SK-N-SH (cell line): Measurements from ENCODE around the gene STARD7.

Experiments used
- CTCF ChIP-seq: fragments of 200-600 bp; sonication (generic); IDR thresholded peaks from 2 replicates; pipeline ENCODE4 v1.6.1; 2017; ENCODE audit warnings: antibody characterized with exemption, mild to moderate bottlenecking, moderate library complexity
- EP300 ChIP-seq, 2 experiments: IDR thresholded peaks; 2 replicates each; pipeline versions ENCODE4 v1.4.0 to v1.6.1; 2012; ENCODE audit warnings: borderline replicate concordance in 1 of 2, low read depth in 1 of 2, low read length in 1 of 2
- MAX ChIP-seq: IDR thresholded peaks from 2 replicates; pipeline ENCODE4 v1.4.0; 2012; ENCODE audit warnings: low read depth
- POLR2AphosphoS5 ChIP-seq: IDR thresholded peaks from 2 replicates; pipeline ENCODE4 v1.6.1; 2012; ENCODE audit warnings: low read depth, low read length
- TAF1 ChIP-seq: IDR thresholded peaks from 2 replicates; pipeline ENCODE4 v1.6.1; 2012; ENCODE audit warnings: low read depth, mild to moderate bottlenecking, low read length, moderate library complexity, borderline replicate concordance
- TF ChIP-seq, protein P1 (sequence below): IDR thresholded peaks from 2 replicates; pipeline ENCODE4 v1.6.1; 2012; ENCODE audit warnings: mild to moderate bottlenecking, low read depth, low read length, moderate library complexity

DNA sequence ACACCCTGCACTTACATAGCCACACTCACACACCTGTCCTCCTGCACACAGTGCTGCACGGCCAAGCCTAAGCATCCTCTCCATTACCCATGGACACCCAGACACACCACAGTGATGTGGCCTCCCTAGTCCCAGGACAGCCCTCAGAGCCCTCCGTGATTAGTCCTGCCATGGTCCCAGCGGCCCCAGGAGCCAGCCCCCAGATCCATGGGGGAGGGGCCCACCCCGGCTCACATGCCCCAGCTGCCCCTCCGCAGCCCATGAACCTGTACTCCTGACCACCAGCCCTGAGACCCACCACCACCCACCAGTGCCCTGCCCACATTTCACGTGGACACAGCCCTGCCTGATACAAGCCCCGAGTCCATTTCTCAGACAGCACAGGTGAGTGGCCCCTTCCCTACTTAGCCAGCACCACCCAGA, 55.3 kb downstream of the STARD7 start:
- no peak for TF ChIP-seq CTCF
- TF ChIP-seq POLR2AphosphoS5, result no peak
- TF ChIP-seq, protein P1, sequence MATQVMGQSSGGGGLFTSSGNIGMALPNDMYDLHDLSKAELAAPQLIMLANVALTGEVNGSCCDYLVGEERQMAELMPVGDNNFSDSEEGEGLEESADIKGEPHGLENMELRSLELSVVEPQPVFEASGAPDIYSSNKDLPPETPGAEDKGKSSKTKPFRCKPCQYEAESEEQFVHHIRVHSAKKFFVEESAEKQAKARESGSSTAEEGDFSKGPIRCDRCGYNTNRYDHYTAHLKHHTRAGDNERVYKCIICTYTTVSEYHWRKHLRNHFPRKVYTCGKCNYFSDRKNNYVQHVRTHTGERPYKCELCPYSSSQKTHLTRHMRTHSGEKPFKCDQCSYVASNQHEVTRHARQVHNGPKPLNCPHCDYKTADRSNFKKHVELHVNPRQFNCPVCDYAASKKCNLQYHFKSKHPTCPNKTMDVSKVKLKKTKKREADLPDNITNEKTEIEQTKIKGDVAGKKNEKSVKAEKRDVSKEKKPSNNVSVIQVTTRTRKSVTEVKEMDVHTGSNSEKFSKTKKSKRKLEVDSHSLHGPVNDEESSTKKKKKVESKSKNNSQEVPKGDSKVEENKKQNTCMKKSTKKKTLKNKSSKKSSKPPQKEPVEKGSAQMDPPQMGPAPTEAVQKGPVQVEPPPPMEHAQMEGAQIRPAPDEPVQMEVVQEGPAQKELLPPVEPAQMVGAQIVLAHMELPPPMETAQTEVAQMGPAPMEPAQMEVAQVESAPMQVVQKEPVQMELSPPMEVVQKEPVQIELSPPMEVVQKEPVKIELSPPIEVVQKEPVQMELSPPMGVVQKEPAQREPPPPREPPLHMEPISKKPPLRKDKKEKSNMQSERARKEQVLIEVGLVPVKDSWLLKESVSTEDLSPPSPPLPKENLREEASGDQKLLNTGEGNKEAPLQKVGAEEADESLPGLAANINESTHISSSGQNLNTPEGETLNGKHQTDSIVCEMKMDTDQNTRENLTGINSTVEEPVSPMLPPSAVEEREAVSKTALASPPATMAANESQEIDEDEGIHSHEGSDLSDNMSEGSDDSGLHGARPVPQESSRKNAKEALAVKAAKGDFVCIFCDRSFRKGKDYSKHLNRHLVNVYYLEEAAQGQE, result no peak
- no peak for TF ChIP-seq MAX
- no peak for TF ChIP-seq EP300 (IDR thresholded peaks at IDR 0.05; ENCODE audit: borderline replicate concordance in 1 of 2, low read depth in 1 of 2, low read length in 1 of 2)
- no peak for TF ChIP-seq TAF1
